Lower leg skin (tissue), 4 donors: ENCODE measurements around the gene EPHB2. TPM values are rescaled to one million over a fixed set of nuclear protein-coding genes. Genes with fewer than 3 reads are reported as not detected.

Source experiments
- DNase-seq, 2 donors: peaks; one replicate each; pipeline ENCODE4 v3.0.0-alpha.2; 2019; ENCODE audit warnings: low spot score in 2 of 2
- H3K4me3 ChIP-seq: fragments of 200-600 bp; sonication (generic); 2 replicates; pipeline ENCODE4 v1.5.1; 2017; ENCODE audit warnings: mild to moderate bottlenecking, low read depth; ENCODE audit not compliant: poor library complexity, severe bottlenecking
- CTCF ChIP-seq, 3 donors: fragments of 450-650 bp; IDR thresholded peaks; one replicate each; pipeline ENCODE4 v1.5.1; 2016; ENCODE audit warnings: antibody characterized with exemption in 3 of 3, mild to moderate bottlenecking in 3 of 3, moderate library complexity in 2 of 3
- POLR2A ChIP-seq, 2 donors: fragments of 450-650 bp; IDR thresholded peaks; one replicate each; pipeline ENCODE4 v1.6.1; 2016 to 2017; ENCODE audit warnings: antibody characterized with exemption in 2 of 2, mild to moderate bottlenecking in 1 of 2, moderate library complexity in 1 of 2
- WGBS, 2 donors: methylation state at CpG; one replicate each; pipeline ENCODE4 v1.1.5; 2018; 5-methylcytosine and 5-hydroxymethylcytosine counted together
- intact Hi-C: fragments of 100-400 bp; cut with DNase I; formaldehyde crosslinking; loops from one replicate; pipeline ENCODE4 v1.15.0; 2023; ENCODE audit warnings: low total_unique reads
- total RNA-seq, 4 donors: library from RNA; depleted of rRNA; stranded (reverse); fragments of >200 nt; gene quantifications; one replicate each; pipeline ENCODE4 v1.1.0, GENCODE V29; 2016

EPHB2 gene
- total RNA-seq, 4 donors from 2014 or later: 0.57 to 3.1 (median 1.7) TPM

GRCh38 chr1:22958556-22958955 lies 247.9 kb downstream of the EPHB2 start:
- no peak overlapping the region for H3K4me3 ChIP-seq
- DNase-seq: peak in 1 of 2 donors; percentile 61
- intact Hi-C loops: no loop called here
- WGBS, 2 donors: 85 to 87% methylated on average over 9 of the region's 9 CpGs
- no peak for TF ChIP-seq CTCF (IDR thresholded peaks at IDR 0.05)
- no peak for TF ChIP-seq POLR2A (IDR thresholded peaks at IDR 0.05)

- intact Hi-C loops: no loop called here
- peak in 1 of 2 donors; percentile 65 for DNase-seq
- H3K4me3 ChIP-seq: no peak overlapping the region
- 76 to 83% methylated on average over 7 of the region's 7 CpGs for WGBS, 2 donors
- TF ChIP-seq POLR2A (IDR thresholded peaks at IDR 0.05): no peak
- no peak for TF ChIP-seq CTCF (IDR thresholded peaks at IDR 0.05)
Measured at GRCh38 chr1:22959545-22960360, 249.1 kb downstream of the EPHB2 start.

GRCh38 chr1:22962558-22962957 lies 251.9 kb downstream of the EPHB2 start:
- no peak for TF ChIP-seq CTCF (IDR thresholded peaks at IDR 0.05)
- TF ChIP-seq POLR2A (IDR thresholded peaks at IDR 0.05): no peak
- intact Hi-C loops: no loop called here
- WGBS, 2 donors: 71 to 73% methylated on average over 3 of the region's 3 CpGs

GRCh38 chr1:22963044-22963677 lies 252.5 kb downstream of the EPHB2 start:
- 83 to 85% methylated on average over 10 of the region's 10 CpGs for whole genome bisulfite sequencing, 2 donors
- TF ChIP-seq CTCF (IDR thresholded peaks at IDR 0.05): no peak
- no peak for TF ChIP-seq POLR2A (IDR thresholded peaks at IDR 0.05)
- intact Hi-C loops: no loop called here
- no peak overlapping the region for H3K4me3 ChIP-seq
- DNase-seq: peak in 1 of 2 donors; percentile 74

More at GRCh38 chr1:22962558-22962957, 251.9 kb downstream of the EPHB2 start:
- DNase-seq: peak in 1 of 2 donors; percentile 0
- H3K4me3 ChIP-seq: no peak overlapping the region

- WGBS, 2 donors: 74 to 83% methylated on average over 5 of the region's 5 CpGs
- TF ChIP-seq CTCF (IDR thresholded peaks at IDR 0.05) (no peak), POLR2A (IDR thresholded peaks at IDR 0.05) (no peak)
- DNase-seq: no peak
- no peak overlapping the region for H3K4me3 ChIP-seq
- intact Hi-C loops: no loop called here
Measured at GRCh38 chr1:22966309-22966708, 255.7 kb downstream of the EPHB2 start.
